Endothelial cell of umbilical vein (primary cell): Measurements from ENCODE around the gene FAM24A. TPM values are rescaled to one million over a fixed set of nuclear protein-coding genes. Genes with fewer than 3 reads are reported as not detected.

ENCODE experiments used
- BruUV-seq: library from RNA; stranded (reverse); fragments of 400-500 nt; replicated peaks from 2 replicates; lab custom pipeline; 2021; lab: Mats Ljungman, UMichigan
- CTCF ChIA-PET: fragments of 300-600, 350-600 bp; sonication (Branson Sonifier 250); formaldehyde crosslinking; loops from one replicate; lab custom pipeline; 2021; ENCODE audit warnings: antibody characterized with exemption, inconsistent platforms; lab: Charles Lee
- POLR2A ChIA-PET: fragments of 300-600, 350-600 bp; sonication (Branson Sonifier 250); formaldehyde crosslinking; loops from one replicate; lab custom pipeline; 2021; ENCODE audit warnings: antibody characterized with exemption, inconsistent platforms; lab: Charles Lee
- DNase-seq: peaks from one replicate; pipeline ENCODE4 v3.0.0-alpha.2; 2011; ENCODE audit warnings: low read depth, low spot score
- FAIRE-seq: peaks from 2 replicates; lab custom pipeline; 2011; peaks lifted over from hg19 to GRCh38; lab: Jason Lieb, UNC
- H2AFZ ChIP-seq: 2 replicates; pipeline ENCODE4 v1.6.0; 2012; ENCODE audit warnings: low read depth, low read length, control low read depth, inconsistent platforms
- H3K27ac ChIP-seq: 2 replicates; pipeline ENCODE4 v1.5.1; 2011; ENCODE audit warnings: low read depth, mild to moderate bottlenecking, control low read depth, low read length, moderate library complexity; ENCODE audit not compliant: insufficient read depth
- H3K27me3 ChIP-seq, 2 experiments: 2 replicates each; pipeline versions ENCODE4 v1.6.0 to v1.6.1; 2011; ENCODE audit warnings: low read length in 2 of 2, mixed read lengths in 1 of 2; ENCODE audit not compliant: control insufficient read depth in 2 of 2, insufficient read depth in 2 of 2
- H3K36me3 ChIP-seq, 2 experiments: 2 replicates in 1 of 2; 3 replicates in 1 of 2; pipeline ENCODE4 v1.5.1; 2011; ENCODE audit warnings: low read length in 2 of 2, mild to moderate bottlenecking in 1 of 2, moderate library complexity in 1 of 2; ENCODE audit not compliant: control insufficient read depth in 2 of 2, insufficient read depth in 2 of 2; ENCODE audit errors: extremely low read depth in 1 of 2
- H3K4me1 ChIP-seq: 3 replicates; pipeline ENCODE4 v1.5.1; 2011; ENCODE audit warnings: mild to moderate bottlenecking, low read length; ENCODE audit not compliant: control insufficient read depth, insufficient read depth; ENCODE audit errors: extremely low read depth
- H3K4me2 ChIP-seq: 2 replicates; pipeline ENCODE4 v1.6.1; 2011; ENCODE audit warnings: low read length, control low read depth, mixed read lengths; ENCODE audit not compliant: insufficient read depth
- H3K4me3 ChIP-seq, 3 experiments: fragments of 200-600 bp in 1 of 3; sonication (generic), shearing (Covaris generic) in 1 of 3; replicated peaks in 1 of 3; 2 replicates each; pipeline ENCODE4 v1.5.1; 2011 to 2016; ENCODE audit warnings: control low read depth in 3 of 3, low read length in 3 of 3, mild to moderate bottlenecking in 2 of 3, inconsistent platforms in 1 of 3, low read depth in 1 of 3, moderate library complexity in 1 of 3; ENCODE audit not compliant: insufficient read depth in 1 of 3
- H3K79me2 ChIP-seq: 2 replicates; pipeline ENCODE4 v1.6.0; 2012; ENCODE audit warnings: low read length, inconsistent platforms; ENCODE audit not compliant: control insufficient read depth, insufficient read depth
- H3K9ac ChIP-seq: replicated peaks from 2 replicates; pipeline ENCODE3; 2011; ENCODE audit warnings: low read length, control low read depth; ENCODE audit not compliant: insufficient read depth; ENCODE audit errors: extremely low read depth
- H3K9me1 ChIP-seq: replicated peaks from 3 replicates; pipeline ENCODE4 v1.6.0; 2011; ENCODE audit warnings: mild to moderate bottlenecking, low read length; ENCODE audit not compliant: control insufficient read depth, insufficient read depth; ENCODE audit errors: extremely low read depth
- H3K9me3 ChIP-seq: replicated peaks from 2 replicates; pipeline ENCODE4 v1.5.1; 2012; ENCODE audit warnings: low read length, inconsistent platforms; ENCODE audit not compliant: control insufficient read depth, insufficient read depth
- H4K20me1 ChIP-seq: replicated peaks from 2 replicates; pipeline ENCODE3; 2011; ENCODE audit warnings: mild to moderate bottlenecking, low read length; ENCODE audit not compliant: control insufficient read depth, insufficient read depth; ENCODE audit errors: extremely low read depth
- EZH2 ChIP-seq: IDR thresholded peaks from 2 replicates; pipeline ENCODE4 v1.6.1; 2012; ENCODE audit warnings: borderline replicate concordance, low read depth, mild to moderate bottlenecking, moderate library complexity, low read length, inconsistent platforms; ENCODE audit not compliant: severe bottlenecking
- FOS ChIP-seq: IDR thresholded peaks from 2 replicates; pipeline ENCODE4 v1.6.1; 2011; ENCODE audit warnings: mild to moderate bottlenecking, low read length, moderate library complexity, borderline replicate concordance; ENCODE audit not compliant: insufficient read depth
- GATA2 ChIP-seq: IDR thresholded peaks from 2 replicates; pipeline ENCODE4 v1.7.0; 2011; ENCODE audit warnings: low read depth, mild to moderate bottlenecking, moderate library complexity, mixed read lengths, low read length; ENCODE audit not compliant: insufficient read length, insufficient read depth
- JUN ChIP-seq: IDR thresholded peaks from 2 replicates; pipeline ENCODE4 v1.6.1; 2011; ENCODE audit warnings: borderline replicate concordance, low read depth; ENCODE audit not compliant: insufficient read length, insufficient read depth
- MYC ChIP-seq: IDR thresholded peaks from one replicate; pipeline ENCODE4 v1.6.1; 2011; ENCODE audit warnings: mild to moderate bottlenecking, low read depth, low read length
- POLR2A ChIP-seq: IDR thresholded peaks from 2 replicates; pipeline ENCODE4 v1.6.1; 2012; ENCODE audit warnings: low read depth, mild to moderate bottlenecking, control low read depth, low read length
- POLR2AphosphoS5 ChIP-seq: IDR thresholded peaks from 2 replicates; pipeline ENCODE4 v1.6.1; 2012; ENCODE audit warnings: low read depth, mild to moderate bottlenecking, control low read depth, low read length, moderate library complexity; ENCODE audit not compliant: insufficient read depth
- dilution Hi-C: fragments of 300-500 bp; cut with MboI; formaldehyde crosslinking; loops from one replicate; pipeline ENCODE4 v1.15.0; 2019; ENCODE audit warnings: low sequenced_read_pairs; ENCODE audit not compliant: extremely low pct_ligation_motif_present
- intact Hi-C: fragments of 100-400 bp; cut with micrococcal nuclease; formaldehyde crosslinking; loops from one replicate; pipeline ENCODE4 v1.10.0; 2022
- polyA plus RNA-seq, 4 experiments: library from polyadenylated mRNA; depleted of rRNA in 3 of 4; stranded (reverse) in 3 of 4; unstranded in 1 of 4; fragments of >200 nt; gene quantifications; 2 replicates each; pipeline versions ENCODE4 v1.2.1 to v1.2.3, GENCODE V29; 2011 to 2012; ENCODE audit warnings: missing spikeins in 1 of 4
- total RNA-seq: library from RNA; stranded (reverse); gene quantifications from 2 replicates; pipeline ENCODE4 v1.2.3, GENCODE V29; 2021
- TF ChIP-seq, protein P1 (sequence below), 2 donors: IDR thresholded peaks; 1 replicate in 1 of 2; 2 replicates in 1 of 2; pipeline ENCODE4 v1.5.1; 2011; ENCODE audit warnings: low read length in 2 of 2, mild to moderate bottlenecking in 2 of 2, moderate library complexity in 2 of 2, control low read depth in 1 of 2, inconsistent platforms in 1 of 2, low read depth in 1 of 2; ENCODE audit not compliant: insufficient read depth in 1 of 2; ENCODE audit errors: extremely low read depth in 1 of 2
- TF ChIP-seq, protein P2 (sequence below): IDR thresholded peaks from 2 replicates; pipeline ENCODE4 v1.6.1; 2011; ENCODE audit not compliant: insufficient read depth, insufficient read length

The FAM24A gene
- total and polyA plus RNA-seq, 2 donors (not counting 3 experiments of a cell fraction or from before 2014, with no cell fraction given), result not detected

DNA sequence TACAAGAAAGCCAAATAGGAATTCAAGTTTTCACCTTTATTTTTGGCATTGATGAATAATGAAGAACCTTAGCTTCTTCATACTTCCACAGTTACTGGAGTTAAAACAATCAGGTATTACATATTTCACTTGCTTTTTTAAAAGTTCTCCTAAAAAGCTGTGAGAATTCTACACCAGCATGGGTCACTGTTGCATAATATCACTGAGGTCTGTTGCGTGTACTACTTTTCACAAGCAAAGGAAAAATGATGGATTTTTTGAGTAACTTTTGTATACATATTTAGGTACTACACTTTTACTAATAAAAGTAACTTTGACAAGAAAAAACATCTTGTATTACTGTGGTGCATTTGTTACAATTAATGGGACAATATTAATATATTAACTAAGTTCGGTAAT lies 46.2 kb upstream of the FAM24A start:
- BruUV-seq, result no TSS peak
- Histone ChIP-seq H3K27ac (peak overlapping the region; percentile 80), H3K4me1 (peaks cover 40% of the 10 kb centered on the region), H3K4me3 (no peak overlapping the region), H3K9ac (no peak overlapping the region), H4K20me1 (no peaks in the 10 kb centered on the region), H3K9me3 (no peaks in the 10 kb centered on the region), H3K27me3 (no peaks in the 10 kb centered on the region), H3K36me3 (no peaks in the 10 kb centered on the region), H3K79me2 (peaks cover 50% of the 10 kb centered on the region), H3K9me1 (no peaks in the 10 kb centered on the region), H2AFZ (no peak overlapping the region), H3K4me2 (no peak overlapping the region)
- FAIRE-seq (no peak), DNase-seq (no peak)
- CTCF ChIA-PET, result interaction anchor here (1.3 kb wide), 1 partner anchor 9 kb away, joined by 3 read pairs; no protein-coding TSS in a partner anchor
- dilution Hi-C loops, result no loop called here
- POLR2A ChIA-PET, result no interaction called here
- intact Hi-C loops, result loop anchor here (10.0 kb wide), 1 partner anchor 489 kb away; the partner anchor contains the start of gene PLEKHA1
- TF ChIP-seq GATA2 (no peak), EZH2 (no peak), POLR2A (no peak), MYC (no peak), POLR2AphosphoS5 (no peak), JUN (no peak), FOS (no peak)
- TF ChIP-seq, protein P1, sequence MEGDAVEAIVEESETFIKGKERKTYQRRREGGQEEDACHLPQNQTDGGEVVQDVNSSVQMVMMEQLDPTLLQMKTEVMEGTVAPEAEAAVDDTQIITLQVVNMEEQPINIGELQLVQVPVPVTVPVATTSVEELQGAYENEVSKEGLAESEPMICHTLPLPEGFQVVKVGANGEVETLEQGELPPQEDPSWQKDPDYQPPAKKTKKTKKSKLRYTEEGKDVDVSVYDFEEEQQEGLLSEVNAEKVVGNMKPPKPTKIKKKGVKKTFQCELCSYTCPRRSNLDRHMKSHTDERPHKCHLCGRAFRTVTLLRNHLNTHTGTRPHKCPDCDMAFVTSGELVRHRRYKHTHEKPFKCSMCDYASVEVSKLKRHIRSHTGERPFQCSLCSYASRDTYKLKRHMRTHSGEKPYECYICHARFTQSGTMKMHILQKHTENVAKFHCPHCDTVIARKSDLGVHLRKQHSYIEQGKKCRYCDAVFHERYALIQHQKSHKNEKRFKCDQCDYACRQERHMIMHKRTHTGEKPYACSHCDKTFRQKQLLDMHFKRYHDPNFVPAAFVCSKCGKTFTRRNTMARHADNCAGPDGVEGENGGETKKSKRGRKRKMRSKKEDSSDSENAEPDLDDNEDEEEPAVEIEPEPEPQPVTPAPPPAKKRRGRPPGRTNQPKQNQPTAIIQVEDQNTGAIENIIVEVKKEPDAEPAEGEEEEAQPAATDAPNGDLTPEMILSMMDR (IDR thresholded peaks at IDR 0.05; ENCODE audit: extremely low read depth in 1 of 2, insufficient read depth in 1 of 2, low read depth in 1 of 2, low read length in 2 of 2), result no peak
- TF ChIP-seq, protein P2, sequence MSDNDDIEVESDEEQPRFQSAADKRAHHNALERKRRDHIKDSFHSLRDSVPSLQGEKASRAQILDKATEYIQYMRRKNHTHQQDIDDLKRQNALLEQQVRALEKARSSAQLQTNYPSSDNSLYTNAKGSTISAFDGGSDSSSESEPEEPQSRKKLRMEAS, result no peak
